Superior temporal gyrus (tissue), 1 donor: Measurements from ENCODE around the gene DGKB.

Experiments
- DNase-seq: peaks from one replicate; pipeline ENCODE4 v3.0.0-alpha.2; 2016; ENCODE audit errors: extremely low spot score

Gene DGKB

GRCh38 chr7:14125998-14126397 is 776.6 kb downstream of the DGKB start:
- no peak for DNase-seq

GRCh38 chr7:14124716-14125115 is 777.8 kb downstream of the DGKB start:
- DNase-seq = no peak

- no peak for DNase-seq
Observed at GRCh38 chr7:14123923-14124322, 778.6 kb downstream of the DGKB start.

- DNase-seq = no peak
Observed at GRCh38 chr7:14115701-14116100, 786.9 kb downstream of the DGKB start.

- DNase-seq = no peak
Observed at GRCh38 chr7:14104861-14105260, 797.7 kb downstream of the DGKB start.

GRCh38 chr7:14096159-14096558 is 806.4 kb downstream of the DGKB start:
- no peak for DNase-seq

- no peak for DNase-seq
Observed at GRCh38 chr7:14095233-14095950, 807.2 kb downstream of the DGKB start.
